ENCODE data around the gene RGS4.

RGS4 gene

DNA sequence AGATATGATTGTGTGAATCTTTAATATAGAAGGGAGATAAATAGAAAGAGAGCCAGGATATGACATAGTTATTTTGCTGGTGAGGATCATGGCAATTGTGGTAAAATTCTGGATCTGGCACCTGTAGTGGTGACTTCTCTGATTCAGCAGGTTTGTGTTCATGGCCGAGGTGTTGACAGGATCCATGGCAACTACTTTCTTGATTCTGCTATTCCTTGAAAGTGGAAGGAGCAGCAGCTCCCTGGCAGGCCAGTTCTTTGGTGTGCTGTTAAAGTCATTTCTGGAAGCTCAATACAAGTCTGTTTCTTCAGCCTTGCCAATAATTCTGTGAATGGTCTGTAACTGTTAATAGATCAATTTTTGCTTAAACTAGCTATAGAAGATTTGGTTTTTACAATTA is 33.4 kb downstream of the RGS4 start:
- no peak for DNase-seq

DNA sequence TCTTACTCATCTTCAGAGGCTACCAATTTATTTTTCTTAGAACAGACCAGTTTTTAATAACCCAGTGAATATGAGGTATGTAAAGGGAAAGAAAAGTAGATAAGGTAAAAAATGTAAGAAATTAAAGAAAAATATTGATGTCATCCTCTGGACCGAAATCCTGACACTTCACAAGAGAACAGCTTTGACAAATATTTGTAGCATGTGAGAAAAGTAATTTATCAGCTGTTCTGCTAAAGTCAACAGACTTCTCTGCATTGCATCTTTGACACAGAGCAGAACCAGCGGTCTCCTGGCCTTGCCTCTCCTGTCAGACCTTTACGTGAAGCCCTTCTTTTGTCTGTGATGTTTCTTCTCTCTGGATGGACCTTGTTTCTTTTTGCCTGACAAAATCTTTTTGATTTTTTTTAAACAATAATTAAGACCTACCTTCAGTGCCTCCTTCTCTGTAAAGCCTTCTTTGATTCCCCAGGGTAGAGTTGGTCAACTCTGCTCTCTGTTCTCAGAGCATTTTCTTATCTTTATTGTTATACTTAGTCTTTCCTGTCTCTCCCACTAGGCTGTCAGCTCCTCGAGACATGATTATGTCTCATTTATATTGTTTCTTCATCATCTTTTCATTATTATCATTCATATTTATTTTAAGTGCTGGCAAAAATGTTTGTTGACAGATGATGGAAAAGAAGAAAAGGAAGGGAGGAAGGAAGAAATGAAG is 35.4 kb downstream of the RGS4 start:
- DNase-seq, result no peak

DNA sequence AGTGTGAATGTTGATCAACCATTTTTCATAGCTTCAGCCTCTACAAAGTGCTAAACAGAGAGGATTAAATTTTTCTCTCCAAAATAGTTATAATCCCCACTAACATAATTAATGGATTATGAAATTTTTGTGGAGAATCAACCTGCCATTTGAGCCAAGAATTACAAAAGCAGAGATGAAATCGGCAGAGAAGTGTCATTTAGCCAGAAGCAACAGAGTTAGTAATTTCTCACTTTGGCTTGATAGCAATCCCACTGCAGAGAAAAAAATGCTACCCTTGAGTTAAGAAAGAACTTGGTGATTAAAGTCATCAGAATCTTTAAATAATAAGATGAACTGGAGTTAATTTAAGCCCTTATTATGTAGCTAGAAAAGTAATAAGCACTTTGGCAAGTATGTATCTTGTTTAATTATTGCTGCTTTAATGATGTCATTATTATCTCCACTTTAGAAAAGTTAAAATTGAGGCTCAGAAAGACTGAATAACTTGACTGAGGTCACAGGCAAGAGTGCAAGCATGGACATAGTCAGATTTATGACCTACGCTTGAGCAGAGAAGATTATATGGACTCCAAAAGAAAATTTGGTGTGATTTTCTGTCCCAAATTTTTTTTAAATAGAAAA is 37.3 kb downstream of the RGS4 start:
- DNase-seq, result no peak

DNA sequence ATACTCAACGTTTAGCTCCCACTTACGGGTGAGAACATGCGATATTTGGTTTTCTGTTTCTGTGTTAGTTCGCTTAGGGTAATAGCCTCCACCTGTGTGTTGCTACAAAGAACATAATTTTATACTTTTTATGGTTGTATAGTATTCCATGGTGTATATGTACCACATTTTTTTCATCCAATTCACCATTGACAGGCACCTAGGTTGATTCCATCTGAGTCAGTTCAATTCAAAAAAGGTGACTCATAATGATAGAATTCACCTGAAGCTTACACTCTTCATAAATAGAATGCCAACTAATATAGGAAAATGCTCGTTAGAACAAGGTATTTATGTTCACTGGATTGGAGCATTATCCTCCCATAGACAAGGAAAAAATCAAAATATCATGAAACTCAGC is 38.5 kb downstream of the RGS4 start:
- DNase-seq, result no peak

DNA sequence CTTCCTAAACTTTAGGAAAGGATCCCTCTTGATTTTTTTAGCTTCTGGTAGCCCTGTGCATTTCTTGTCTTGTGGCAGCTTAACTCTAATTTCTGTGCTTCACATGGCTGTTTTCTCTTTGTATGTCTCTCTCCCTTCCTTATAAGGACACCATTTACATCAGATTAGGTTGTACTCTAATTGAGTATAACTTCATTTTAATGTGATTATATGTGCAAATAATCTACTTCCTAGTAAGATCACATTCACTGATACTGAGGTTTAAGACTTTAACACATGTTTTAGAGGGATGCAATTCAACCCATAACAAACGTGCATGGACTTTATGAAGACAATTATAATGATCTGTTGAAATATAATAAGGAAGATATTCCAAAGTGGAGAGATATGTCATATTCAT is 46.7 kb downstream of the RGS4 start:
- DNase-seq, result no peak

DNA sequence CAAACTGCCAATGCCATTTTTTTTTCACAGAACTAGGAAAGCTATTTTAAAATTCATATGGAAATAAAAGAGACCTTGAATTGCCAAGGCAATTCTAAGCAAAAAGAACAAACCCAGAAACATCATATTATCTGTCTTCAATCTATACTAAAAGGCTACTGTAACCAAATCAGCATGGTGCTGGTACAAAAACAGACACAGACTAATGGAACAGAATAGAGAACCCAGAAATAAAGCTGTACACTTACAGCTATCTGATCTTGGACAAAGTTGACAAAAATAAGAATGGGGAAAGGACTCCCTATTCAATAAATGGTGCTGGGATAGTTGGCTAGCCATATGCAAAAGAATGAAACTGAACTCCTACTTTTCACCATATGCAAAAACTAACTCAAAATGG is 50.5 kb downstream of the RGS4 start:
- no peak for DNase-seq

DNA sequence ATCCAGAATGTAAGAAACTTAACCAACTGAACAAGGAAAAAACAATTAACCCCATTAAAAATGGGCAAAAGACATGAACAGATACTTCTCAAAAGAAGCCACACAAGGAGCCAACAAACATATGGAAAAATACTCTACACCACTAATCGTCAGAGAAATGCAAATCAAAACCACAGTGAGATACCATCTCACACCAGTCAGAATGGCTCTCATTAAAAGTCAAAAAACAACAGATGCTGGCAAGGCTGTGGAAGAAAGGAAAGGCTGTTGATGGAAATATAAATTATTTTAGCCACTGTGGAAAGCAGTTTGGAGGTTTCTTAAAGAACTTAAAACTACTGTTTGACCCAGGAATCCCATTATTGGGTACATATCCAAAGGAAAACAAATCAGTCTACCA is 51.2 kb downstream of the RGS4 start:
- DNase-seq, result no peak

DNA sequence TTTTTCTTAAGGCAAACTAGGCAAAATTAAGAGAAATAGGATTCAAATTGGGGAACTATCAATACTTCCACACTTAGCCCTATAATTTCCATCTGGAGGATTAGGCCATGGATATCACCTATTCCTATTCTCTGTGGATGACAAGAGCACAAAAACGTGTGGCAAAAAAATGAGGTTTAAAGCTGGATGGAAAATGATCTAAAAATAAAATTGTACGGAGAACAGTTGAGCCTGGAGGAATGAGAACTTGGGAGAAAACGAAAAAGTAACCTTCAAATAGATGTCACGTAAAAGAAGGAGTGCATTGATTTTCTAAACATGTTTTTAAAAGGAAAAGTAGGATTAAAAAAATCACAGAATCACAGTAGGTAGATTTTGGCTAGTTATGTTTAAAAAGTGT is 55.7 kb downstream of the RGS4 start:
- DNase-seq, result no peak
